ENCODE measurements around the gene LIN7A.

The LIN7A gene, protein sequence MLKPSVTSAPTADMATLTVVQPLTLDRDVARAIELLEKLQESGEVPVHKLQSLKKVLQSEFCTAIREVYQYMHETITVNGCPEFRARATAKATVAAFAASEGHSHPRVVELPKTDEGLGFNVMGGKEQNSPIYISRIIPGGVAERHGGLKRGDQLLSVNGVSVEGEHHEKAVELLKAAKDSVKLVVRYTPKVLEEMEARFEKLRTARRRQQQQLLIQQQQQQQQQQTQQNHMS
- total RNA-seq = 0 to 0.18 (median 0) reads per million in 4 experiments

DNA sequence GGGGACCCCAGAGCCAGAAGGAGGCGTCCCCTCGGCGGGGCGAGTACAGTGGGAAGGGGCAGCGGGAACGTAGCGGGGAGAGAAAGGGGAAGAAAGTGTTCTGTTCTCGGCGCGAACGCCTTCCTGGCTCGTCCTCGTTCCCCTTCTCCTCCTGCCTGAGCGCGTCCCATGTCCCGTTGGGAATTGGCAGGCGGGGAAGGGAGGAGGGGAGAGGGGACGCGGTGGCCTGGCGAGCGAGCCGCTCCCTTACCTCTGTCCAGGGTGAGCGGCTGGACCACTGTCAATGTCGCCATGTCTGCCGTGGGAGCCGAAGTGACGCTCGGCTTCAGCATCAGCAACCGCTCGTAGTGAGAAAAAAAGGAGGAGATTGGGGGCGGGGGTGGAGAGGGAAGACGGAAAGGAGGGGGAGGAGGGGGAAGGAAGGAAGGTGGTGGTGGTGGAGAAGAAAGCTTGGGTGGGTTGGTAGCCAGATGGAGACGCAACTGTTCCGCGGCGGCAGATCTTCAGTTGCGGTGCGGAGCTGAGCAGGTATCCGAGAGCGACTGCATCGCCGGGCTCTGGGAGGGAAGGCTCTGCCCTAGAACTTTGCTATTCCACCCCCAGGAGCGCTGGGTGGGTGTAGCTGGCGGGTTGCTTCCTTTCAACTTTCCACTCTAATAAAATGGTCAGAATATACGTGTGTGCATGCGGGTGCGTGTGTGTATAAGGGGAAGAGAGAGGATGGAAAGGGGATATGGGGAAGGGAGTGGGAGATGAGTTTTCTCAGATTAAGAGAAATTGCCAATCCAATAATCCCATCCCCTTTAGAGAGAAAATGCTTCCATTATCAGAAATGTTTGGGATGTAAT lies at the start of gene LIN7A:
TSS of gene LIN7A (minus strand) at position 544 of the 848 bp plus-strand sequence. CDS start at position 332, 212 bp downstream.
- DNase-seq = no peak

DNA sequence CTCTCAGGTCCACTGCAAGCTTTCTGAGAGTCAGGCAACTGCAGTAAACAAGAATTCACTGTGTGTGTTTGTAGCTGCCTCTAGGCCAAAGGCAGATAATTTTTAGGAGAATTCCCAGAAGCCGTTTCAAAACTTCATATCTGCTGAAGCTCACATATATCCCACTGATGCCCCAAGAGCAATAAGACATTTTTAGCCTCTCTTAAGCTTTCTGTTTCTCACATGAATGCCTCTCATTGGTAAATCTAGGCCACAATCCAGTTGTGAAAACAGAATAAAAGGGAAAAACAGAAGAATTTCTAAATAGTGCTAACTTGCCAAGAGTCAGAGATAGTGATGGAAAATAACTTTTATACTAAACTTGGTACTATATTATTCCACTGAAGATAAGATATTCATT lies 48.5 kb upstream of the LIN7A start:
- no peak for DNase-seq

- DNase-seq = no peak
Measured at GRCh38 chr12:80979816-80980215, 42.1 kb upstream of the LIN7A start.

DNA sequence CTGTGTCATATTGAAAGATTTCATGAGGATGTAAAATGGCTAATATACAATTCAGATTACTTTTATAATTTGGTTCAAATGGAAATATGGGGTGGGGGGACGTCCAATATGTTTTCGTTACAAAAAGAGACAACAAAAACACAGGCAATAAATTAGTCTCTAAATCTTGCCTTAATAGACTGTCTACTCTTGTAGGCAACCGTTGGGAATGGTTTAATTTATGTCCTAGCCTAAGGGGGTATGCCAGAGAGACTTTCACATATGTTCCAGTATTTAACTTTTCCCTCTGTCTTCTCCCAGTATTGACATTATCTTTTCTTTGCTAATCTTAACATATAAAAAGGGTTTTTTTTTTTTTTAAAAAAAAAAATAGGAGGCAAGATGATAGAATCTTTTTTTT lies 41.5 kb upstream of the LIN7A start:
- no peak for DNase-seq

DNA sequence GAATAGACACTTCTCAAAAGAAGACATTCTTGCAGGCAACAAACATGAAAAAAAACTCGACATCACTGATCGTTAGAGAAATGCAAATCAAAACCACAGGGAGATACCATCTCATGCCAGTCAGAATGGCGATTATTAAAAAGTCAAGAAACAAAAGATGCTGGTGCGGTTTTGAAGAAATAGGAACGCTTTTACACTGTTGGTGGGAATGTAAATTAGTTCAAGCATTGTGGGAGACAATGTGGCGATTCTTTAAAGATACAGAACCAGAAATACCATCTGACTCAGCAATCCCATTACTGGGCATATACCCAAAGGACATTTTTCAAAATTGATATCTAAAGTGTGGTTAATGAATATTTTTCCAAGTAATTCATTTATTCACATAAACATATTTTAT lies 39.6 kb upstream of the LIN7A start:
- no peak for DNase-seq

DNA sequence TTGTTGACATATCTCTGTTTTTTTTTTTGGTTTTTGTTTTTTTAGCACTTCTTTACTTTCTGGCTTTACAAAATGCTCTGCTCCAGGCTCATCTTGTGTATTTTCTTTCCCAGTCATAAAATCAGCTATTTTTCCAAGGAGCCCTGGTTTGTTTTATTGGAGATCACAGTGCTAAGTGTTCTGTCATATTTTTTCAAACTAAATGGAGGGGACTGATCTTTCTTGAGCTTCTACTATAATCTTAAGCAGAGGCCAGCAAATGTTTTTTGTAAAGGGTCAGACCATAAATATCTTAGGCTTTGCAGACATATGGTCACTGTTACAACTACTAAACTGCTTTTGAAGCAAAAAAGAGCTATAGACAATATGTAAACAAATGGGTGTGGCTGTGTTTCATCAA lies 30.6 kb upstream of the LIN7A start:
- no peak for DNase-seq

DNA sequence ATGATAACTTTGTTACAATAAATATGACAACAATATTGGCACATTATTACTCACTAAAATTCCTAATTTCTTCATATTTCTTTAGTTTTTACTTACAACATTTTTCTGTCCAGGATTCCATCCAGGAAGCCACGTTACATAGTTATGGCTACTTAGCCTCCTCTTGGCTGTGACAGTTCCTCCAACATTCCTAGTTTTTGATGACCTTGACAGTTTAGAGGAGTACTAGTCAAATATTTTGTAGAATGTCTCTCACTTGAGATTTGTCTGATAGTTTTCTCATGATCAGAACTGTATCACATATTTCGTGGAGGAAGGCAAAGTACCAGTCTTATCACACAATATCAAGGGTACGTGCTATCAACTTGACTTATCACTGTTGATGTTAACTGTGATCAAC lies 29.8 kb upstream of the LIN7A start:
- DNase-seq = no peak

GRCh38 chr12:80966001-80966400 lies 28.3 kb upstream of the LIN7A start:
- no peak for DNase-seq

DNA sequence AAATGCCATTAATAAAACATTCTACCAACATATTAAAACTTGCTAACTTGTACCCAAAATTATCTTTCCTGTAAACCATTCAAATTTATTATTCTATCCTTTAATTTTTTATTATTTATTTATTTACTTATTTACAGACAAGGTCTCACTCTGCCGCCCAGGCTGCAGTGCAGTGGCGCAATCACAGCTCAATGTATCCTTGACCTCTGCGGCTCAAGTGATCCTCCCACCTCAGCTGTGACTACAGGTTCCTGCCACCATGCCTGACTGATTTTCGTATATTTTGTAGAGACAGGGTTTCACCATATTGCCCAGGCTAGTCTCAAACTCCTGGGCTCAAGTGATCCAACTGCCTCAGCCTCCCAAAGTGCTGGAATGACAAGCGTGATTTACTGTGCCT lies 20.4 kb upstream of the LIN7A start:
- no peak for DNase-seq

GRCh38 chr12:80954857-80955520 lies 17.3 kb upstream of the LIN7A start:
- DNase-seq = no peak

- DNase-seq = no peak
Measured at GRCh38 chr12:80952443-80952842, 14.7 kb upstream of the LIN7A start.

DNA sequence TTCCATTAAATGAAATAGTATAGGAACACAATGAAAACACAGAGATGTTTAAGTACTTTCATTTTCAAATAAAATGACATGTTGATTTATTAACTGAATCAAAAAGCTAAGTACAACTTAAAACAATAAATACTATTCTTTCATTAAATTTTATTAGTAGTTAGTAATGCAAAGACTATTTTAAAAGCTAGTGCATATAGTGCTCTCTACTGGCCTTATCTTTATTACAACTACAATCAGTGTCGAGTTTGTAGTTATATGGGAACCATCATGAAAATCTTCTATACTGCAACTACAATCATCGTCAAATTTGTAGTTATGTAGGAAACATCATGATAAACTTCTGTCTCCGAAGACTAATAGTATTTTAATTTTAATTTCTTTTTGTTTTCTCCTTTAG lies 8.9 kb upstream of the LIN7A start:
- DNase-seq = no peak

DNA sequence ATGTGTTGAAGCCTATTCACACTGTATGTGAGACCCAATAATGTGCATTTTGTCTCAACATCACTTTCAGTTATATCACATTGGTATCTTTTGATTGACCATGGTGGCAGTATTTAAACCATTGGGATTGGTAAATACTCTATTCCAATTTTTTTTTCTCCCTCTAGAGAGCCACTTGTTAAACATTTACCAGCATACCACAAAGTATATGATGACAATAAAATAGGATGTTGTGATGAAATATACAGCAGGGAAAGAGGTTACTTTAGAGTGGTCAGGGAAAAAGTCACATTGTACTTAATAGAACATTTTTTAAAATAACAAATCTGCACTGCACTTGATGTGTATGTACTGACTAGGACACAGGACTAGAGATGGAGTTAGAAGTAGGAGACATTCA lies 5.6 kb upstream of the LIN7A start:
- DNase-seq = no peak

DNA sequence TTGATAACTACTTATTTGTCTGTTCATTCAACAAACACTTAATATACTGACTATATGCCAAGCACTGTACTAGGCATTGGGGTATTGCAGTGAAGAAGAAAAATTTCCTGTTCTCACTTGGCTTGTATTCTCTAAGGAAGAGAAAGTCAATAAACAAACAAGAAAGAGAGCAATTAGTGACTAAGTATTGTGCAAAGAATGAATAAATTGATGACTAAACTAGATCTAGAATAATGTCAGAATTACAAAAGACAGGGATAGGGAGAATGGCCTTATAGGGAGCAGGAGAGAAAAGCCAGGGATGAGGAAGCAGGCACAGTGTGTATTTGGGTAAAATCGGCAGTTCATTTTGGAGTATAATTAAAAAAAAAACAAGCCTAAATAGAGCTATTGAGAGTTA lies 4.2 kb upstream of the LIN7A start:
- DNase-seq = no peak

- no peak for DNase-seq
Measured at GRCh38 chr12:80939231-80939950, 1.7 kb upstream of the LIN7A start.

GRCh38 chr12:80938397-80938796 lies 663 bp upstream of the LIN7A start:
- no peak for DNase-seq

DNA sequence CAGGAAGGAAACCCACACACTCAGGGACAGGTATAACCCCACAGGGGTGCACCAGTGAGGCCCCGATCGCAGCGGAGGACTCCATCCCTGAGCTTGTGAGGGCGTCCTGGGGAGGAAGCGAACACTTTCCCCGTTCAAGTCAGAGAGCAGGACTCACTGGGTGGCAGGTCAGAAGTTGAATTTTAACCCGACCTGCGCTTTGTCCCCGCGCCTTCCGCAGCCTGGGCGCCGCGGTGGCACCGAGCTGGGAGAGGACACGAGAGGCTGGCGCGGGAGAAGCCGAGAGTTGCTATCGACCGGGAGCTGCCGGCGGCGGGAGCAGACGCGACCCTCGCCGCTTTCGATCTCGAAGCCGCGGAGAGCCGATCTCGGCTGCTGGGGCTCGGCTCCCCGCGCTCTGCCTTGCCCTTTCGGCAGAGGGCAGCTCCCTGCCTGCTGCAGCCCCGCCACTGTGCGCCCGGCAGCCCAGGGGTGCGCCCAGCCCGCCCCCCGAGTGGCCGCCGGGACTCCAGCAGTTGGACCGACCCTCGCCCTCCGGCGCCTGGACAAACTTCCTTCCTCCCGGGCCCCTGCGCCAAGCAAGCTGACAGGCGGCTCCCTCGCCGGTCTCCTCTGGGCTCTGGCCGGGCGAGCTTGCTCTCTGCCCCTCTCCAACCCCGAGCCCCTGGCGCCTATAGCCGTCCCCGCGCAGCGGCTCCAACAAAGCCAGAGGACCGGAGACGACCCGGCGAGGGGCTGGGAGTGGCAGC lies 918 bp downstream of the LIN7A start:
- DNase-seq = no peak

GRCh38 chr12:80936353-80936641 lies 1.4 kb downstream of the LIN7A start:
- DNase-seq = no peak

DNA sequence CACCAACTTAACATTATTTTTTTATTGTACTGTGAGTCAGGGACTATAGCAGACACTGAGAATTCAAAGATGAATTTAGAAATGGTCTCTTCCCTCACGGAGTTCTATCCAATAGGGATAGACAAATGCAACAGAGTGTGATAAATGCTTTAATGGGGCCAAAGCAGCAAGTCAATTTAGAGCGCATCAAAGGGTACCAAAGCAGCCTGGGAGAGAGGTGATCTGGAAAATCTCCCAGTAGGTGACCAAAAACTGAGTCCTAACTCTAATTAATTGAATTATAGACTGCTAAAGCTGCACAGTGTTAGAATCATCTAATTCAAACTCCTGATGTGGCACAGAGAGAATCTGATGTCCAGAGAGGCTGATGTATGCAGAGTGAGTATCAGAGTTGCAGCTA lies 2.6 kb downstream of the LIN7A start:
- no peak for DNase-seq

- DNase-seq = no peak
Measured at GRCh38 chr12:80925983-80926382, 11.8 kb downstream of the LIN7A start.

DNA sequence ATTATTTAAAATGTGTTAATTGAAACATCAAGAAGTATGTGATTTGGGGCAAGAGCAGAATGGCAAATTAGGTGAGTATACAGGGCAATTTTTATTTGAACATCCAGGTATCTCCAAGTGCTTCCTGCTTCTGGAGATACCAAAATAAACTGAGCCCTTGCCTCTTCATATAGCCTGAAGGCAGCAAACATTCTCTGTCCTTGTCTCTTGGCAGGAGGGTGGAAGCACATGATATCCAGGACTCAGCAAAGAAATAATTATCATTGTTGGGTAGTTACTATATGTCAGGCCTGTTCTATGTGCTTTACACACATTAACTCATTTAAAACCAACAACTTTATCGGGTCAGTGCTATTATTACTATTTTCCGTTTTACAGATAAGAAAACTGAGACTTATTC lies 12.5 kb downstream of the LIN7A start:
- DNase-seq = no peak

DNA sequence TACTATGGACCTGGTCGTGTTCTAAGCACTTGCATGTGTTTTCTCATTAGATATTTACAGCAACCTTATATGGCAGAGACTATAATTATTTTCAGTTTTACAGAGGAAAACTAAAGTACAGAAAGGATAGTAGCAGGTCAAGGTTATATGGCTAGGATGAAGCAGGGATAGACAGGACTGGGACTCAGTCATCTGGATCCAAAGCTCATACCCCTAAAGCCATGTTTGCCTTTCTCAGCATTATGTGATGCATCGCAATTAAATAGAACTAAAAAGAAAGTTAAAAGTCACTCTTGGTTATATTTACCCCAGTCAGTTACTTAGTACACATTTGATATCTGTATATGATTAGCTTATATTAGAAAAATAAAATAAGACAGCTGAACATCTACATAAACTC lies 13.3 kb downstream of the LIN7A start:
- no peak for DNase-seq

GRCh38 chr12:80920006-80920405 lies 17.7 kb downstream of the LIN7A start:
- no peak for DNase-seq
